ENCODE measurements around the gene CLPTM1L.
"Not testable (repeated sequence)": the region's sequence is repeated elsewhere in the genome, so short reads cannot be mapped to it uniquely, and the experiment has no call there.

CLPTM1L gene

DNA sequence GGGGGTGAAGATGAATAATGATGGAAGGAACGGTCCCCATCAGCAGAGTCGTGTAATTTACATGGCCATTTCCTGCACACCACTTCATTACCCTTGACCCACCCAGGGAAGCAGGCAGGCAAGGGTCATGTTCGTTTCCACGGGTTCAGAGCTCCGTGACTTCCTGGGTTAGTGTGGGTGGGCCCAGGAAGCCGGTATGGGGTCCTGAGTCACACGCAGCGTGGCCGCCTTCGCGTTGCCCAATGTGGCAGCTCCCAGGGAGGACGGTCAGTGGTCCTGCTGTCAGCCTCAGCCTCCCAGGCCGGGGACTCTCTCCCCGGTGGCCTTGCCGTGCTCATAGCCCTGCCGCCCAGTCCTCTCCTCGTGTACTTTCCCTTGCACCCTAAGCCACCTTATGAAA is 44.9 kb downstream of the CLPTM1L start:
- peaks cover 25% of the 10 kb centered on the region for H3K27me3 Mint-ChIP-seq (ENCODE audit: low read depth)
- H3K9me3 Mint-ChIP-seq = peaks cover 6% of the 10 kb centered on the region
- H3K4me3 Mint-ChIP-seq = no peak overlapping the region
- no peaks in the 10 kb centered on the region for H3K36me3 Mint-ChIP-seq (ENCODE audit: low read depth)
- DNase-seq (ENCODE audit: low spot score) = no peak
- H3K4me1 Mint-ChIP-seq (ENCODE audit: low read depth) = peaks cover 7% of the 10 kb centered on the region
- no peak overlapping the region for H3K27ac Mint-ChIP-seq

- Mint-ChIP-seq H3K4me1 (ENCODE audit: low read depth) (peaks cover 7% of the 10 kb centered on the region), H3K27me3 (ENCODE audit: low read depth) (peaks cover 21% of the 10 kb centered on the region), H3K36me3 (ENCODE audit: low read depth) (no peaks in the 10 kb centered on the region), H3K27ac (no peak overlapping the region), H3K4me3 (no peak overlapping the region), H3K9me3 (peaks cover 6% of the 10 kb centered on the region)
- DNase-seq (ENCODE audit: low spot score) = no peak
These were observed 45.4 kb downstream of the CLPTM1L start for GRCh38 chr5:1299511-1299850.

DNA sequence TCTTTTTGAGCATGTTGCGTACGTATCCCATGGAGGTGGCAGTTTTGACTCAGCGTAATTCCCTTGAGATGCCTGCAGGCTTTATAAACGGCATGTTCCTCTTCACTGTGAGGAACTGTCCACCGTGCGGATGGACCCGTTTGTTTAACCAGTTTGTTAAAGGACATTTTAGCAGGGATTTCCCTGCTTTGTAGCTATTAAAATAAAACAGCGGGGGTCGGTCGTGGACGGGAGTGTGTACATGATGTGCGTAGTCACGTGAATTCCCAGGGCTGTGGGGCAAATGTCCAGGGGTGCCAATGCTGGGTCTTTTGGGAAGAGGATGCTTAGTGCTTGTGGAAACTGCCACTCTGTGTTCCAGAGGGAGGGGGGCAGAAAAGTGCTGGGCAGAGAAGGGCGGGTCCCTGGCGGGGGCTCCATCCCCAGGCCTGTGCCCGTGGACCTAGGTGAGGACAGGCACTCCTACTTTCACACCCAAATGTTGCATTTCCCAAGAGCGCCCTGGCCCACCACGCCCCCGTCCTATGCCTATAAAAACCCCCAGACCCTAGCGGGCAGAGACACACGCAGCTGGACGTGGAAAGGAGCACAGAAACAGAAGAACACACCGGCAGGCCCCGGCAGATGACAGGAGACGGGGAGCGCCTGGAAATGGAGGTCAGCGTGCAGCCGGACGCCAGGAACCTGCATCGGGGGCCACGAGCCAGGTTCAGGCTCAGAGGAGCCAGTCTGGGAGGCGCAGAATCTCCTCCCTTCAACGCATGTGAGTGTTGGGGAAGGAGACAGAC is 46.0 kb downstream of the CLPTM1L start:
- no peaks in the 10 kb centered on the region for H3K36me3 Mint-ChIP-seq (ENCODE audit: low read depth)
- peaks cover 6% of the 10 kb centered on the region for H3K9me3 Mint-ChIP-seq
- DNase-seq (ENCODE audit: low spot score) = no peak
- peaks cover 5% of the 10 kb centered on the region for H3K4me1 Mint-ChIP-seq (ENCODE audit: low read depth)
- peaks cover 17% of the 10 kb centered on the region for H3K27me3 Mint-ChIP-seq (ENCODE audit: low read depth)
- H3K4me3 Mint-ChIP-seq = no peak overlapping the region
- no peak overlapping the region for H3K27ac Mint-ChIP-seq

- peaks cover 5% of the 10 kb centered on the region for H3K4me1 Mint-ChIP-seq (ENCODE audit: low read depth)
- peaks cover 10% of the 10 kb centered on the region for H3K27me3 Mint-ChIP-seq (ENCODE audit: low read depth)
- H3K36me3 Mint-ChIP-seq (ENCODE audit: low read depth) = no peaks in the 10 kb centered on the region
- H3K27ac Mint-ChIP-seq = no peak overlapping the region
- DNase-seq (ENCODE audit: low spot score) = no peak
- no peak overlapping the region for H3K4me3 Mint-ChIP-seq
- no peaks in the 10 kb centered on the region for H3K9me3 Mint-ChIP-seq
These were observed 46.8 kb downstream of the CLPTM1L start for GRCh38 chr5:1298067-1298551.

GRCh38 chr5:1297243-1297642 is 47.7 kb downstream of the CLPTM1L start:
- peaks cover 7% of the 10 kb centered on the region for H3K4me1 Mint-ChIP-seq (ENCODE audit: low read depth)
- no peaks in the 10 kb centered on the region for H3K36me3 Mint-ChIP-seq (ENCODE audit: low read depth)
- H3K27me3 Mint-ChIP-seq (ENCODE audit: low read depth) = peaks cover 4% of the 10 kb centered on the region
- no peaks in the 10 kb centered on the region for H3K9me3 Mint-ChIP-seq
- no peak overlapping the region for H3K4me3 Mint-ChIP-seq
- no peak overlapping the region for H3K27ac Mint-ChIP-seq
- no peak for DNase-seq (ENCODE audit: low spot score)

DNA sequence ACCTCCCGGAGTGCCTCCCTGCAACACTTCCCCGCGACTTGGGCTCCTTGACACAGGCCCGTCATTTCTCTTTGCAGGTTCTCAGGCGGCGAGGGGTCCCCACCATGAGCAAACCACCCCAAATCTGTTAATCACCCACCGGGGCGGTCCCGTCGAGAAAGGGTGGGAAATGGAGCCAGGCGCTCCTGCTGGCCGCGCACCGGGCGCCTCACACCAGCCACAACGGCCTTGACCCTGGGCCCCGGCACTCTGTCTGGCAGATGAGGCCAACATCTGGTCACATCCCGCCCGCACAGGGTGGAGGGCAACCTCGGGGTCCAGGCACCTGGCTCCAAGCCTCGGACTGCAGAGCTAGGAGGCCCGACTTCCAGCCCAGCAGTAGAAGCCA is 49.3 kb downstream of the CLPTM1L start:
- Mint-ChIP-seq H3K27me3 (ENCODE audit: low read depth) (no peaks in the 10 kb centered on the region), H3K4me1 (ENCODE audit: low read depth) (peaks cover 9% of the 10 kb centered on the region), H3K36me3 (ENCODE audit: low read depth) (peaks cover 2% of the 10 kb centered on the region), H3K4me3 (peak overlapping the region; percentile 54), H3K9me3 (no peaks in the 10 kb centered on the region), H3K27ac (no peak overlapping the region)
- DNase-seq (ENCODE audit: low spot score) = no peak

DNA sequence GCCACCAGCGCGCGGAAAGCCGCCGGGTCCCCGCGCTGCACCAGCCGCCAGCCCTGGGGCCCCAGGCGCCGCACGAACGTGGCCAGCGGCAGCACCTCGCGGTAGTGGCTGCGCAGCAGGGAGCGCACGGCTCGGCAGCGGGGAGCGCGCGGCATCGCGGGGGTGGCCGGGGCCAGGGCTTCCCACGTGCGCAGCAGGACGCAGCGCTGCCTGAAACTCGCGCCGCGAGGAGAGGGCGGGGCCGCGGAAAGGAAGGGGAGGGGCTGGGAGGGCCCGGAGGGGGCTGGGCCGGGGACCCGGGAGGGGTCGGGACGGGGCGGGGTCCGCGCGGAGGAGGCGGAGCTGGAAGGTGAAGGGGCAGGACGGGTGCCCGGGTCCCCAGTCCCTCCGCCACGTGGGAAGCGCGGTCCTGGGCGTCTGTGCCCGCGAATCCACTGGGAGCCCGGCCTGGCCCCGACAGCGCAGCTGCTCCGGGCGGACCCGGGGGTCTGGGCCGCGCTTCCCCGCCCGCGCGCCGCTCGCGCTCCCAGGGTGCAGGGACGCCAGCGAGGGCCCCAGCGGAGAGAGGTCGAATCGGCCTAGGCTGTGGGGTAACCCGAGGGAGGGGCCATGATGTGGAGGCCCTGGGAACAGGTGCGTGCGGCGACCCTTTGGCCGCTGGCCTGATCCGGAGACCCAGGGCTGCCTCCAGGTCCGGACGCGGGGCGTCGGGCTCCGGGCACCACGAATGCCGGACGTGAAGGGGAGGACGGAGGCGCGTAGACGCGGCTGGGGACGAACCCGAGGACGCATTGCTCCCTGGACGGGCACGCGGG is 49.9 kb downstream of the CLPTM1L start, which contains the start of gene TERT:
TERT (minus strand) TSS at position 234 of the 815 bp plus-strand sequence; CDS start at position 155, 79 bp downstream.
- Mint-ChIP-seq H3K36me3 (ENCODE audit: low read depth) (peaks cover 2% of the 10 kb centered on the region), H3K27ac (no peak within 1 kb of the TSS)
- peak; percentile 70 for DNase-seq (ENCODE audit: low spot score)

DNA sequence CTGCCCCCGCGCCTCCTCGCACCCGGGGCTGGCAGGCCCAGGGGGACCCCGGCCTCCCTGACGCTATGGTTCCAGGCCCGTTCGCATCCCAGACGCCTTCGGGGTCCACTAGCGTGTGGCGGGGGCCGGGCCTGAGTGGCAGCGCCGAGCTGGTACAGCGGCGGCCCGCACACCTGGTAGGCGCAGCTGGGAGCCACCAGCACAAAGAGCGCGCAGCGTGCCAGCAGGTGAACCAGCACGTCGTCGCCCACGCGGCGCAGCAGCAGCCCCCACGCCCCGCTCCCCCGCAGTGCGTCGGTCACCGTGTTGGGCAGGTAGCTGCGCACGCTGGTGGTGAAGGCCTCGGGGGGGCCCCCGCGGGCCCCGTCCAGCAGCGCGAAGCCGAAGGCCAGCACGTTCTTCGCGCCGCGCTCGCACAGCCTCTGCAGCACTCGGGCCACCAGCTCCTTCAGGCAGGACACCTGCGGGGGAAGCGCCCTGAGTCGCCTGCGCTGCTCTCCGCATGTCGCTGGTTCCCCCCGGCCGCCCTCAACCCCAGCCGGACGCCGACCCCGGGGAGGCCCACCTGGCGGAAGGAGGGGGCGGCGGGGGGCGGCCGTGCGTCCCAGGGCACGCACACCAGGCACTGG is 50.6 kb downstream of the CLPTM1L start:
- H3K36me3 Mint-ChIP-seq (ENCODE audit: low read depth) = peaks cover 2% of the 10 kb centered on the region
- H3K4me3 Mint-ChIP-seq = no peak overlapping the region
- H3K4me1 Mint-ChIP-seq (ENCODE audit: low read depth) = peaks cover 9% of the 10 kb centered on the region

More for the DNA sequence above, 49.9 kb downstream of the CLPTM1L start, which contains the start of gene TERT:
- Mint-ChIP-seq H3K4me3 (peak within 1 kb of the TSS; percentile 54), H3K9me3 (no peaks in the 10 kb centered on the region), H3K4me1 (ENCODE audit: low read depth) (peaks cover 9% of the 10 kb centered on the region), H3K27me3 (ENCODE audit: low read depth) (no peaks in the 10 kb centered on the region)

GRCh38 chr5:1293416-1294205 is 51.3 kb downstream of the CLPTM1L start:
- no peaks in the 10 kb centered on the region for H3K27me3 Mint-ChIP-seq (ENCODE audit: low read depth)
- no peak overlapping the region for H3K27ac Mint-ChIP-seq
- H3K36me3 Mint-ChIP-seq (ENCODE audit: low read depth) = peaks cover 7% of the 10 kb centered on the region
- H3K4me3 Mint-ChIP-seq = peak overlapping the region; percentile 67
- peaks cover 9% of the 10 kb centered on the region for H3K4me1 Mint-ChIP-seq (ENCODE audit: low read depth)
- no peak for DNase-seq (ENCODE audit: low spot score)
- peaks cover 2% of the 10 kb centered on the region for H3K9me3 Mint-ChIP-seq

More for the DNA sequence above, 50.6 kb downstream of the CLPTM1L start:
- no peaks in the 10 kb centered on the region for H3K27me3 Mint-ChIP-seq (ENCODE audit: low read depth)
- H3K9me3 Mint-ChIP-seq = no peaks in the 10 kb centered on the region
- H3K27ac Mint-ChIP-seq = no peak overlapping the region
- no peak for DNase-seq (ENCODE audit: low spot score)

DNA sequence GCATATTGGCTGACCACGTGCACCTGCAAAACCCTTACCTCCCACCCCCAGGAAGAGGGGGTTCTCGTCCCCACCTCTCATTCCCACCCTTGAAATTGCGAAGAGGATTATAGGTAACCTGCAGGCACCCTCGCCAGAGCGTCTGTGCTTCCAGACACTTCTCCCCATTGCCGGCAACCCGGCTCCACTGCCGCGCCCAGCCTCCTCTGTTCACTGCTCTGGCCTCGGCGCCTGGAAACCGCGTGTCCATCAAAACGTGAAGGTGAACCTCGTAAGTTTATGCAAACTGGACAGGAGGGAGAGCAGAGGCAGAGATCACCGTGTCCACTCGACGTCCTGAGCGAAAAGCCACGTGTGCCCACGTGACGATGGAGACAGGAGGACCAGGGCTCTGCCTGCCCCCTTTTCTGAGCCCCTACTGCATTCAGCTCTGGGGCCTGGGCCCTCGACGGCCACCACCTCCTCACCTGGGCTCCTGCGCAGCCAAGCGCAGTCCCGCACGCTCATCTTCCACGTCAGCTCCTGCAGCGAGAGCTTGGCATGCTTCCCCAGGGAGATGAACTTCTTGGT is 52.0 kb downstream of the CLPTM1L start:
- Mint-ChIP-seq H3K4me3 (peak overlapping the region; percentile 18), H3K4me1 (ENCODE audit: low read depth) (peaks cover 9% of the 10 kb centered on the region), H3K9me3 (peaks cover 8% of the 10 kb centered on the region), H3K27ac (no peak overlapping the region), H3K36me3 (ENCODE audit: low read depth) (peaks cover 13% of the 10 kb centered on the region), H3K27me3 (ENCODE audit: low read depth) (no peaks in the 10 kb centered on the region)
- no peak for DNase-seq (ENCODE audit: low spot score)

- Mint-ChIP-seq H3K4me1 (ENCODE audit: low read depth) (peaks cover 9% of the 10 kb centered on the region), H3K27me3 (ENCODE audit: low read depth) (no peaks in the 10 kb centered on the region), H3K4me3 (peak overlapping the region; percentile 5), H3K9me3 (peaks cover 8% of the 10 kb centered on the region), H3K27ac (peak overlapping the region; percentile 21), H3K36me3 (ENCODE audit: low read depth) (peaks cover 17% of the 10 kb centered on the region)
- DNase-seq (ENCODE audit: low spot score) = no peak
These were observed 52.8 kb downstream of the CLPTM1L start for GRCh38 chr5:1292139-1292538.

GRCh38 chr5:1291611-1292080 is 53.3 kb downstream of the CLPTM1L start:
- Mint-ChIP-seq H3K9me3 (peaks cover 8% of the 10 kb centered on the region), H3K4me1 (ENCODE audit: low read depth) (peaks cover 7% of the 10 kb centered on the region), H3K27me3 (ENCODE audit: low read depth) (no peaks in the 10 kb centered on the region), H3K4me3 (peak overlapping the region; percentile 24), H3K27ac (no peak overlapping the region), H3K36me3 (ENCODE audit: low read depth) (peaks cover 20% of the 10 kb centered on the region)
- DNase-seq (ENCODE audit: low spot score) = no peak

- not testable (repeated sequence) for H3K27ac Mint-ChIP-seq; H3K4me1 Mint-ChIP-seq (ENCODE audit: low read depth); H3K27me3 Mint-ChIP-seq (ENCODE audit: low read depth); DNase-seq (ENCODE audit: low spot score); H3K9me3 Mint-ChIP-seq; H3K4me3 Mint-ChIP-seq
- H3K36me3 Mint-ChIP-seq (ENCODE audit: low read depth) = peaks cover 24% of the 10 kb centered on the region
These were observed 53.9 kb downstream of the CLPTM1L start for GRCh38 chr5:1290956-1291355.
